NCI-H2227 treated with DMSO at 0.1 percent for 48 hours (cell line): ENCODE measurements around the gene KRTAP10-8.
"Not testable (repeated sequence)": the region's sequence is repeated elsewhere in the genome, so short reads cannot be mapped to it uniquely, and the experiment has no call there.

Experiments
- DNase-seq: peaks from one replicate; lab custom pipeline; 2025; lab: John Stamatoyannopoulos, UW

The KRTAP10-8 gene

DNA sequence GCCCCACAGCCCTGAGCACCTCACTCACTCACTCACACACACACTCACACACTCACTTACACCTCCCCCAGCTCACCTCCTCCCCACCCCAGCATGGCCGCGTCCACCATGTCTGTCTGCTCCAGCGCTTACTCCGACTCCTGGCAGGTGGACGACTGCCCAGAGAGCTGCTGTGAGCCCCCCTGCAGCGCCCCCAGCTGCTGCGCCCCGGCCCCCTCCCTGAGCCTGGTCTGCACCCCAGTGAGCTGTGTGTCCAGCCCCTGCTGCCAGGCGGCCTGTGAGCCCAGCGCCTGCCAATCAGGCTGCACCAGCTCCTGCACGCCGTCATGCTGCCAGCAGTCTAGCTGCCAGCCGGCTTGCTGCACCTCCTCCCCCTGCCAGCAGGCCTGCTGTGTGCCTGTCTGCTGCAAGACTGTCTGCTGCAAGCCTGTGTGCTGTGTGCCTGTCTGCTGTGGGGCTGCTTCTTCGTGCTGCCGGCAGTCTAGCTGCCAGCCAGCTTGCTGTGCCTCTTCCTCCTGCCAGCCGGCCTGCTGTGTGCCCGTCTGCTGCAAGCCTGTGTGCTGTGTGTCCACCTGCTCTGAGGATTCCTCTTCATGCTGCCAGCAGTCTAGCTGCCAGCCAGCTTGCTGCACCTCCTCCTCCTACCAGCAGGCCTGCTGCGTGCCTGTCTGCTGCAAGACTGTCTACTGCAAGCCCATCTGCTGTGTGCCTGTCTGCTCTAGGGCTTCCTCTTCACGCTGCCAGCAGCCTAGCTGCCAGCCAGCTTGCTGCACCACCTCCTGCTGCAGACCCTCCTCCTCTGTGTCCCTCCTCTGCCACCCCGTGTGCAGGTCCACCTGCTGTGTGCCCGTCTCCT is 34.7 kb downstream of the KRTAP10-8 start, which contains the start of gene KRTAP10-11:
Gene KRTAP10-11, plus strand, starts transcription at position 49 of the 856 bp plus-strand sequence. Its CDS starts 45 bp downstream, at position 94.
- not testable (repeated sequence) for DNase-seq

DNA sequence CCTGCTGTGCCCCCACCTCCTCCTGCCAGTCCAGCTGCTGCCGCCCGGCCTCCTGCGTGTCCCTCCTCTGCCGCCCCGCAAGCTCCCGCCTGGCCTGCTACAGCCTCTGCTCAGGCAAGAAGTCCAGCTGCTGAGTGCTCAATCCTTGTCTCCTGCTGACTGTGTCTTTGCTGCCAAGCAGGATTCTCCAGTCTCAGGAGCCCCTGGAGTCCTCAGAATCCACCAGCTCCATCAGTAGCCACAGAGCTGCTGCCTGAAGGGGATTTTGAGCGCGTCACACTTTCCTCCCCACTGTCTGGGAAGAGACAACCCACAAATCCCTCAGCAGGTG is 35.3 kb downstream of the KRTAP10-8 start:
- no peak for DNase-seq

DNA sequence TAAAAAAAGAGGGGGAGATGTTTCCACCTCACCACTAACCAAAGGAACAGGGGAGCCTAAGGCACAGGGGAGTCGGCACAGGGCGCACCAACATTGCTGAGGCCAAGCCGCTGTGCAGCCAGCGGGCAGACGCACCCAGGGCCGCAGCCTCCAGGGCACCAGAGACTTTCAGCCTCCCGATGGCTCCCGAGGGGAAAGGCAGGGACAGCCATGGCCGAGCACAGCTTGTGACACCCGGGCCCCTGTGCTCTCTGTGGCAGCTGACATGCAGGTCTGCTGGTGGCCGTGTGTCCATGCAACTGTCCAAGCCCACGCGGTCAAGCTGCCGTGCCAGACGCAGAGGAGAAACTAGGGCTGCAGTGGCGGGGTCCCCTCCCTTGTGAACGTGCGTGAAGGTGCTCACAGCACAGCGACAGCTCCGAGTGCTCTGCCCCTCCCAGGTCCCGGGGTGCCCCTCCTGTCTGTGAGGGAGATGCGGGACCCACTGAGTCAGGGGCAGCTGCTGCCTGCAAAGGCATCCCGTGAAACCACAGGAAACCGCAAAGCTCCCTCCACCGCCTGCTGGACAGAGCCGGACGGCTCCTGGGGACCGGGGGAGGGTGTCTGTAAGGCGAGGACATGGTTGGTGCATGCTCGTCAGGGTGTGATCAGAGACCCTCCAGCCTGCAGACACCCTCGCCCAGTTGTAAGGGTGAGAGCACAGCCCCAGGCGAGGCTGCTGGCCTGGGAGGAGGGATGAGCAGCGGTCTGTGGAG is 36.9 kb downstream of the KRTAP10-8 start:
- no peak for DNase-seq

DNA sequence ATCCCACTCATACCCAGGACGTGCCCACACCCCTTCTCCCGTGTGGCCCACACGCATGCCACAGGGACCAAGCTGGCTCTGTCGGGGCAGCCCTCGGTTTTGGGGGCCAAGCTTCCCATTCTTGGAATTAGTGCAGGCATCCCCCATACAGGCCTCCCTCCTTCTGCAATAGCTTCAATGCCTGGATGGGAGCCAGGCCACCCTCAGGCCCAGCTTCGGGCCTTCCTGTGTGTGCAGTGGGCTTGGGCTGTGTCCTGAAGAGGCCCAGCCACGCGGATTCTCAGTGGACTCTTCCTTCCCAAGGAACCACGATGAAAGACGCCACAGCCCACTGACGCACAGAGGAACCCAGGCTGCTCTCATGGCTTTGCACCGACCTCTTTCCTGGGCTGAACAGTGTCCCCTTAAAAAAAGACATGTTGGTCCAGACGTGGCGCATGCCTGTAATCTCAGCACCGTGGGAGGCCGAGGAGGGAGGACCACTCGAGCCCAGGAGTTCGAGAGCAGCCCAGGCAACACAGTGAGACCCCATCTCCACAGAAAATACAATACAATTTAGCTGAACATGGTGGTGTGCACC is 37.7 kb downstream of the KRTAP10-8 start:
- no peak for DNase-seq

DNA sequence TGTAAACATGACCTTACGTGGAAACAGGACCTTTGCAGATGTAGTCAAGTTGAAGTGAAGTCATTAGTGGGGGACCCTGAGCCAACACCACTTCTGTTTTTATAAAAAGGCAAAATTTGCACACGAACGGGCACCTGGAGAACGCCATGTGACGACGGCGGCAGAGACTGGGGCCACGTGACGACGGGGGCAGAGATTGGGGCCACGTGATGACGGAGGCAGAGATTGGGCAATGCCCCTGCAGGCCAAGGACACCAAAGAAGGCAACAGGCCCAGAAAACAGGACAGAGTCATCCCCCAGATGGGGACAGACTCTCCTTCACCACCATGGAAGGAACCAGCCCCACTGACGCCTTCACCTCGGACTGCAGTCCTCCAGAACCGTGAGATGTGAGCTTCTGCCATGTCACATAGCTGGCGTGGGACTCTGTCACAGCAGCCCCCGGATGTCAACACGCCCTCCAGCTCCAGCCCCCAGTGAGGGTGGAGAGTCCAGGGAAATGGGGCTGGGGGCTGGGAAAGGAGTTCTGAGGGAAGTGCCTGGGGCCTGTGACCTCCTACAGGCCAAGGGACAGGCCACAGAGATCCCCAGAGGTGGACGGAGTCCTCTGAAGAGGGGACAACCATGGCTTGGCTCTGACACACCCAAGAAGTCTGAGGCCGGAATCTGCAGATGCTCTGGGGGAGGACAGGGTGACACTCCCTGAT is 38.5 kb downstream of the KRTAP10-8 start:
- DNase-seq, result no peak

DNA sequence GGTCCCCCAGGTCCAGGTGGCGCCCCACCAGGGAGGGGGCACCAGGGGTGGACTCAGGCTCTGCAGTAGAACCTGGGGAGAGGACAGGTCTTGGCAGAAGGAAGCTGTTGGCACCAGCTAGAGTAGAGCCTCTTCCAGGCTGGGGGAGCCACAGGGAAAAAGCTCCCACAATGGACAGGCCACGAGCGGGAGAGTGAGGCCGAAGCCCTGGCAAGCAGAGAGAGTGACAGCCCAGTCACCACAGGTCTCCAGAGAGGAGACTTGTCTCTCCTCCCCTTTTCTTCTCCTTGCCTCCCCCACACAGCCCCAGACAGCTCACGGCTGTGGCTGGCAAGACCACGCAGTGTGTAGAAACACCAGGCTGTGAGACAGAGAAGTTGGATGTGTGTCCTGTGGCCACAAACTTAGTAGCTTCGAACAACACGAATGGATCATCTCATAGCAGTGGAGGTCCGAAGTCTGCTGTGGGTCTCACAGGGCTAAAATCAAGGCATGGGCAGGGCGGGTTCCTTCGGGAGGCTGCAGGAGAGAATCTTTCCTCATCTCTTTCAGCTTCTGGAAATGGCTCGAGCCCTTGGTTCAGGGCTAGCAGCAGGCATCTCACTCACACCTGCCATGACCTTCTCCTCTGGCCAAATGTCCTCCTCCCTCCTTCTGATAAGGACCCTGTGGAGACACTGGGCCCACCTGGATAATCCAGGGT is 39.2 kb downstream of the KRTAP10-8 start:
- no peak for DNase-seq

DNA sequence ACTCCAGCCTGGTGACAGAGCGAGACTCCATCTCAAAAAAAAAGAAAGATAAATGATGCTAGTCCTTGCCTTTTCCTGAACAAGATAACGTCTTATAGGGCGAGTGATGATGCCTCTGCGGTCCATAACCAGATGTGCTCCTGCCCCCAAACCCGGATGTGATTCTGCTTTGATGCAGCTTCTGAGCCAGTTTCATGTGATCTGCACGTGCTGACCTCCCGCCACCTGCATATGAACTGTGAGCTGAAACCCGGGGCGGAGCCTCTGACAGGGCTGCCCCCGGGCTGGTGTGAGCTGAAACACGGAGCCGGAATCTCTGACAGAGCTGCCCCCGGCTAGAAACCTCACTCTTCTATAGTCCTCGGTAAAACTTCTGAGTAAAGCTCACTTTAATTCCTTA is 41.2 kb downstream of the KRTAP10-8 start:
- DNase-seq, result no peak

DNA sequence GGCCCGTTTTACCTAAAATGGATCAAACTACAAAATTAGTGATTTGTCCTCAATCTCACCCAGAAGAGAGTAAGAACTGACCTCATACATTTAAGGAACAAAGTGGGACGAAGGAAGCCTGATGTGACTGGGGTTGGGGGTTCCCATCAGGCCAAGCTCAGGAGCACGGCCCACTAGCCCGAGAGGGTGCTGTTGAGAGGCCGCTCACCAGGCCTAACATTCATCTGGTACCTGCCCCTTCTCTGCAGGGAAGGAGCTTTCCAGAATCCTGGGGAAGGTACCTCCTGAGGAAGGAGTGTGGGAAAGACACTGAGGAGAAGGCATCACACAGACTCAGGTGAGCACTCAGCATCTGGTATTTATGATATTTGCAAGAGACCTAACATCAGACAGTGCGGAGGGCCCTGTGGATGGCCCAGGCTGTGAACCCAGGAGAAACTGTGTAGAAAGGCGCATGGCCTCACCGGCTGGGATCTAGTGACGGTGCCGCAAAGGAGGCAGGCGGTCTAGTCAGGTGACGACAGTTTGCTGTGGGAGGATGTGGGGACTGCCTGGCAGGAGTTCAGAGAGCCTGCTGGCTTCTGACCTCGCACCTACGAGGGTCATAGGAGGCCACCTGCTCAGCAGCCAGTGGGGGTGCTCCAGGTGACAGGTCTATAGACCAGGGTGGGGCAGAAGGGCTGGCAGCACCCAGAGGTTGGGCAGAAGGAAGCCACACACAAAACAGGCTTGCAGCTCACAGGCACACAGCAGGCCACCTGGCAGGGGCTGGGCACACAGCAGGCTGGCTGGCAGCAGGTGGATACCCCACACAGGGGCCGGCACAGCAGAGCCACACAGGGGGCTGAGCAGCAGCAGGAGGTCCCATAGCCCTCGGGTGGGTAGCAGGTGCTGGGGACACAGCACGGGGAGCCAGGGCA is 42.0 kb downstream of the KRTAP10-8 start:
- DNase-seq, result no peak

DNA sequence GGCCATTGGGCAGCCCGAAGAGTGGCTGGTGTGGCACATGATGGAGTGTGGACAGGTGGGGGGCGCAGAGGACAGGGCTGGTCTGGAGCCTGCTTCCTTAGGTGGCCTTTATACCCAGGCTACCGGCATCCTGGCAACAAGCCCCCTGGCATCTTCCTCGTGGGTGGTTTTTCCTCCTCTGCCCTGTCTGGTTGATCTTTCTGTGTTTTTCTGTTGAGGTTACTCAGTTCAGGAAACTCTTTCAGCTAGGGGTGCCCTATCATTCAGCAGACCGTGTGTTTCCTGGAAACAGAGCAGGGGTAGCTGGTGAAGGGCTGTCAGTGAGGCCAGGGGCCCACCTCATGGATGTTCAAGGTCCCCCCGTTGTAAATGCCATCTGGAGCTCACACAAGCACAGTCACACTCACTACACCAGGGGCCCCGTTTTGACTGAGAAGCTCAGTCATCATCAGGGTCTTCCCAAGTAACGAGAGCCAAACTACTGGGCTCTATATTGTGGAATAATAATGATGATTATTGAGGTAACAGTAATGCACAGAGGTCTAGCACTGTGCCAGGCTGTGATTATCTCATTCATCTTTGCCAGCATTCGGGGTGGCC is 42.8 kb downstream of the KRTAP10-8 start, which contains the start of gene KRTAP12-4:
Gene KRTAP12-4, minus strand, starts transcription at position 84 of the 600 bp plus-strand sequence. Its CDS starts 45 bp downstream, at position 39.
- no peak for DNase-seq

DNA sequence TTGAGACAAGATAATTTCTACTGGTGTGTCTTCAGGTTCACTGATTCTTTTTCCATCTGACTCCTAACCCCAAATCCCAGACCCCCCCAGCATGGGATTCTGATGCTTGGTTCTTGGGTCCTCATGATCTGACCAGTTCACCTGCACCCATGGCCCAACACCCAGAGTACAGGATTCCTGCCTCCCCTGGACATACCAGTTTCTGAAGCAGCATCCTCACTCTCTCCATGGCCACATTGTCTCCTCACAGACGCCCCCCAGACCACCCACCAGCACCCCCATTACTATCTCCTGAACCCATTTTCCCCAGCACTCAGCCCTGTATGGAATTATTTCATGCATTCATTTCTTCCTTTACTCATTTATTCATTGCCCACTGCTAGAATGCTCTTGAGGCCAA is 45.0 kb downstream of the KRTAP10-8 start:
- DNase-seq, result no peak

DNA sequence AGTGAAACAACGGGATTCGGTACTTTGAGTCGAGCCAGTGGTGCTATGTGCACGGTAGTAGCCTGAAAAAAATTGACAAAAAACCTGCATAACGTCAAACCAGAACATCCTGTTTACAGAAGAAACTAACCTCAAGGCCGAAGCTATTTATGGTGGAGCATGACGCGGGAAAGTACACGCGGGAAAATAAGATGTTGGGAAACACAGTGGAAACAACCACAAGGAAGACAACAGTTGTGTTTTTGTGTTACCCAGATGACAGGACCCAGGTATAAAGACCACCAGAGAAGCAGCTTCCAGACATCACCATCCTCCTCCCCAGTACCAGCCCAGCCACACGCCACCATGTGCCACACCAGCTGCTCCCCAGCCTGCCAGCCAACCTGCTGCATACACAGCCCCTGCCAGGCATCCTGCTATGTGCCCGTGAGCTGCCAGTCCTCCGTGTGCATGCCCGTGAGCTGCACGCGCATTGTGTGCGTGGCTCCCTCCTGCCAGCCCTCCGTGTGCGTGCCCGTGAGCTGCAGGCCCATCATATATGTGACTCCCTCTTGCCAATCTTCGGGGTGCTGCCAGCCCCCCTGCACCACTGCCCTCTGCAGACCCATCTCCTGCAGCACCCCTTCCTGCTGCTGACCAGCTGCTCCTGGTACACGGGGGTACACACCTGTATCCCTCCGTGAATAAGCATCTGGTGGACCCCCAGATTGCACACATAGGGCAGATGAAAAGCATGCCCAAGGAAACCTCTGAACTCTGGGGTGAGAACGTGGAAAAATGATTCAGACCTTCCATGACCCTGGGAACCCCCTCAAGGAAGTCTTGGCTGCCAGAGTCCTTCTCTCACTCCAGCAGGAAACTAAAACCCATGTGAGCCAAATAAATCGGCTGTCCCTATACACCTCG is 46.0 kb downstream of the KRTAP10-8 start, which contains the start of gene KRTAP12-3:
Gene KRTAP12-3, plus strand, starts transcription at position 298 of the 906 bp plus-strand sequence. Its CDS starts 48 bp downstream, at position 346.
- DNase-seq, result no peak

DNA sequence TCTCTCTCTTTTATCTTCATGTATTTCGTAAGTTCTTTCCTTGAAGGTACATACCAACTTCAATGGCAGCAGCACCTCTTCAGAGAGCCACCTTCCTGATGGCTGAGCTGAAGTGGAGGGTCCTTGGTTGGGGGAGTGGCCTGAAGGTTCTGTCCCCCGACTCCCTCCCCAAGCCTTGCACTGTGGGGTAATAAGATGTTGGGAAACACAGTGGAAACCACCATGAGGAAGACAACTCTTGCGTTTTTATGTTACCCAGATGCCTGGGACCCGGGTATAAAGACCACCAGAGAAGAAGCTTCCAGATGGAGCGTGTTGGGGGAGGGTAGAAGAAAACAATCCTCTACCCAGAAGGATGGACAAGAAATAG is 46.6 kb downstream of the KRTAP10-8 start:
- DNase-seq, result no peak

DNA sequence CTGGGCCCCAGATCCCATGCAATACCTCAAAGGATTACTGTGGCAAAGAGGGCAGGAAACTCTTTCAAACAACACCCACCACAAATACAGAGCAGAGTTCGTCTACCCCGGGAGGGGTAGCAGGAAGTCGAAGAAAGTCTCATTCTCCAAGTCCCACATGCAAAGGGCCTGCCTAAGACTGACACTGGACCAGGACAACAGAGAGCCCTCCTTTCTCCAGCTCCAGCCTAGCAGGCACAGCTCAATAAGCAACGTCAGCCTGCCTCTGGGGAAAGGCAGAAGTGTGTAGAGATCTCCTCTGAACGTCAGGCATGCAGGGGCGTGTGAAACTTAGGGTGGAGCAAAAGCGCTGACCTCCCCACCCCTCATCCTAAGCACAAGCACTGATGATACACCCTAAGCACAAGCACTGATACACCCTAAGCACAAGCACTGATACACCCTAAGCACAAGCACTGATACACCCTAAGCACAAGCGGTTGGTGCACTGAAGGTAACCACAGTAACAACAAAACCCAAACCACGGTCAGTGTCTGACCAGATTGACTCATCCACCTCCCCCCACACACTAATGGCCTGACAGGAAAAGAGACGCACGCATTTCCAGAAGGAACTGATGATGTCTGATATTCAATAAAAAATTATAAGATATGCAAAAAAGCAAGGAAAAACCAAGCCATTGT is 47.2 kb downstream of the KRTAP10-8 start:
- no peak for DNase-seq

DNA sequence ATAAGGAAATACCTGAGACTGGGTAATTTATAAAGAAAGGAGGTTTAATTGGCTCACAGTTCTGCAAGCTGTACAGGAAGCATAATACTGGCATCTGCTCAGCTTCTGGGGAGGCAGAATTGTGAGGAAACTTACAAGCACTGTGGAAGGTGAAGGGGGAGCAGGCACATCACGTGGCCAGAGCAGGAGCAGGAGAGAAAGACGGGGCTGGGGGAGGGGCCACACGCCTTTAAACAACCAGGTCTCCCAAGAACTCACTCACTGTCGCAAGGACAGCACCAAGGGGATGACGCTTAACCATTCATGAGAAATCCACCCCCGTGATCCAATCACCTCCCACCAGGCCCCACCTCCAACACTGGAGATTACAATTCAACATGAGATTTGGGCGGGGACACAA is 49.7 kb downstream of the KRTAP10-8 start:
- not testable (repeated sequence) for DNase-seq
